ENCODE data around the gene PFKL.
"Not testable (repeated sequence)": the region's sequence is repeated elsewhere in the genome, so short reads cannot be mapped to it uniquely, and the experiment has no call there.

The PFKL gene

DNA sequence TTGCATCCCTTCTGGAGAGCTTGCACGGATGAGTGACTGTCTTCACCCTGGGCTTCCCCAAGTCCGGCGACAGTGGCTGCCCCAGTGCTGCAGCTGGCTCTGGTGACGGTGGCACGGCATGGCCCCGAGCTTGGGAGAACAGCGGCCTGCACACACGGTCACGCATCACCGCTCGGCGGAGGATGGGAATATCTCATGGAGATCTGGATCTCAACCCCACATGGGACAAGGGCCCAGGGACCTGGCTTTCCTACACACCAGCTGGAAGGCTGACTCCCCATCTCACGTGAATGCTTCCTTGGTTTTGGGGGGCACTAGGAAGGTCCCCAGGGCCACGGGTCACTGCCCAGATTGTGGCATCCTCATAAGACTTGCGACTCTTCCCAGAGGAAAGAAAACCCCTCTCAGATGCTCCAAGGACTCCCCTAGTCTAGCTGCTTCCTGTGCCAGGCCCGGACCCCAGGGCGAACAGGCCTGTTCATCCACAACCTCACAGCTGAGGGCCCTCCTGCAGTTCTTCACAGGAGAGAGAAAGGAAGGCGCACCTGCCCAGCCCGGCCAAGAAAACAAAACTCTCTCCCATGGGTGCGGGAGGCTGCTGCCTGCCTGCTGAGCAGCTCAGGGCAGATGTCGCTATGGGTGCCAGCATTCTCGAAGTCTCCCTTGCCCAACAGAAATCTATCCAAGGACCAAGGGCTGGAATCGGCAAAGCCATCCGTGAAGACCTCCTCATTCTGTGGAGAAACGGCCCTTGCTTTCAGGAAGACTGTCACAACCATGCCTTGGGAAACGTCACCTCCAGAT is 29.4 kb downstream of the PFKL start:
- DNase-seq: no peak

GRCh38 chr21:44329971-44330681 is 30.3 kb downstream of the PFKL start:
- DNase-seq: no peak

GRCh38 chr21:44330698-44331097 is 30.8 kb downstream of the PFKL start:
- no peak for DNase-seq

GRCh38 chr21:44331209-44331608 is 31.4 kb downstream of the PFKL start:
- DNase-seq: no peak

DNA sequence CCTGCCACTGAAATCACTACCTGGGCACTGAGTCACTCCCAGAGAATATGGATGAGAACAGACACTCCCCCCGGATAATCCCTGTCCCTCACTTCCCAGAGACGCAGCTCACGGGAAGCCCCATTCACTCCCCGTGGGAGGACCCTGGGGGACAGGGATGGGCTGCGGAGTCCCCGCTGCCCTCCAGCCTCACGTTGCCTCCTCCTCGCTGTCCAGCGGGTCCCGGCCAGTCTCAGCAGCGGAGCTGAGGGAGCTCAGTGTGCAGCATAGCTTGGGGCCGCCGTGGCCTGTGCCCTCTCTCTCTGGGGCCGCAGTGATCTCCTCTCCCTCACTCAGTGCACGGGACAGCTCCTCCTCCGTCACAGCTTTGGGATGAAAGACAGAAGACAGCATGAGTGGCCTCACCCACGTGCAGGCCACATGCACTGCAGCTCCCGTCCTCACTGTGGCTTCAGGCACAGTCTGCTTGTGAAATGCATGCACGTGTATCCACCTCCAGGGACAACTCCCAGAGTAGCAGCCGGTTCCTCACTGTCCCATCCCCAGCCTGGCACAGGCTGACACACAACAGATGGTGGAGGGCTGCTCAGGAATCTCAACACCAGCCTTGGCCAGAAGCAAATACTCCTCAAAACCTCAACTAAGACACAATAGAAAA is 31.9 kb downstream of the PFKL start:
- no peak for DNase-seq

DNA sequence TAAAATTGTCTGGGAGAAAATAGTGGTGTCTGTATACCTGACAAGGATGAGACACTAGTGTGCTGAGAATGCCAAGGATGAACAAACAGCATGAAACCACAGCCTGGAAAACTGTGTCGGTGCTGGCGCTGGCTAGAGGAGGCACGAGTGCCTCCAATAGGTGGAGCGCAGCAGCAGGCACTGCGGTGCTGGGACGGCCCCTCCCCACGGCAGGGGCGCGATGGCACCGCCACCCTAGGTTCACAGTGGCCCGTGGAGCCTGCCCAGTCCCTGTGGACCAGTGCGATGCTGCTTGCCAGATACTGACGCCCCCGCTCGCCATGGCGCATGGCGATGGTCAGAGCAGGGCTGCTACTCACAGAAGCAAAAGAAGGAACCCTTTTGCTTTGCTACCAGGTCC is 32.5 kb downstream of the PFKL start:
- DNase-seq: no peak

DNA sequence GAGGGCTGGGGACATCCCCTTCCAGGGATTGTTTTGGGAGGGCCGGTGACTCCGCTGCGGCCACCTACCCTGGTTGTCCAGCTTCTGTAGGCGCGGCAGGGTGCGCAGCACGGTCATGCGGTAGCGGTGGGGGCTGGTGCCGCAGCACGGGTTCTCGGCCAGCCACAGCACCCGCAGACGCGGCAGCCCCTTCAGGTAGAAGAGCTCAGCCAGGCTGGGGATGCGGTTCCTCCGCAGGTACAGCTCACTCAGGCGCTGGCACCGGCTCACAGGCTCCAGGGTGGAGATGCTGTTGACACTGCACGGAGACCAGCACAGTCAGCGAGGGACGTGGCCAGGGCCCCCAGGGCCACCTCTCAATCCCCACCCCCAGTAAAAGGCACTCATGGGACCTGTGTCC is 33.1 kb downstream of the PFKL start:
- no peak for DNase-seq

DNA sequence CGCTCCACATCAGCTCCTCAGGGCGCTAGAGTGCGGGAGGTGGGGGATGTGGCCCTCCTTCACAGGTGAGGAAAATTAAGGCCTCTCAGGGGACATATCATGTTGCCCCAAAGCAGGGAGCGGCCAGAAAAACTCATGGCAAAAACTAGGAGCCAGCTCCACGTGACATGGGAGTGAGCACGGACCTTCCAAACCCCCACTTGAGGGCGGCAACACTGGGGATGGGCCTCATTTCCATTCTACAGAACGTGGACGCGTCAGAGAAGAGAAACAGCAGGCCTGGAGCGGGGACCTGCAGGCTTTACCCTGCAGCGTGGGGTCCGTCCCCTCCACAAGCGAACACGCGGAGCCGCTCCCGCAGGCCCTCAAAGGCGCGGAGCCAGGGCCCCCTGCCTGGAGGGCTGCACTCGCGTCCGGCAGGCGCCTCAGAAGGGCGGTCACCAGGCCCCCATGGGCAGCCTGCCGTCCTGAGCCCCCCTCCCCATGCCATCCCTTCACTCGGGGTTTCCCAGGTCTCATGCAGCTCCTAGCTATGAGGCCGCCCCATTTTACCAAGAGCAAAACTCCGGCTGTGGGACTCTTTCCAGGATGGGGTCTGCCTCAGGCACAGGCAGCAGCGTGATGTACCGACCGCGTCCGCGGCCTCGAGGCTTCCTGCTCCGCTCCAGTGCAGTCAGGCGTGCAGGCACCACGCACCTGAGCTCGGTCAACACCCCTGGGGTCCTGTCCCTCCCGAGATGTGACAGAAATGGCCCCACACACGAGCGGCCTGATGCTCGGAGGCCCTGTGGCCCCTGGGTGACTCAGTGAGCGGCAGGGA is 33.9 kb downstream of the PFKL start:
- no peak for DNase-seq

- DNase-seq: no peak
Measured at GRCh38 chr21:44334329-44335030, 34.6 kb downstream of the PFKL start.

- DNase-seq: no peak
Measured at GRCh38 chr21:44335266-44336059, 35.6 kb downstream of the PFKL start.

DNA sequence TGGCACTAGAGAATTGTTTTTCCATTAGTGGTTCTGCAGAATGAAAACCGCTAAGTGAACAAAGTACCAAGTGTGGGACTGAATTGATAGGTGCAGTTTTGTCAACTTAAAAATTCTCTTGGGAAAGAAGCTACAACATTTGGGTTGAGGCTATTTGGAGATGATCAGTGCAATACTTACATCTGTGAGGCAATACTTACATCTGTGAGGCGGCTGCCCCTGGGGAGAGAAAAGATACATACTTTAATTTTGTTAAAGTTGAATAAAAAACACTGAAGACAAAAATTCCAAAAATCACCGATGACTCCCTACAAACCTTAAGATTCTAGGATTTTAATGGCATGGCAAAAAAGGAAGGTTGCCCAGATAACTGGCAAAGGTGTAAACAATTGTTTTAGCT is 37.6 kb downstream of the PFKL start:
- no peak for DNase-seq

- DNase-seq: no peak
Measured at GRCh38 chr21:44337941-44338895, 38.4 kb downstream of the PFKL start.

- peak; percentile 96 for DNase-seq
Measured at GRCh38 chr21:44338971-44339910, 39.4 kb downstream of the PFKL start, which contains the start of gene CFAP410. Gene CFAP410, minus strand, starts transcription at chr21:44339390. Its CDS starts 196 bp downstream, at chr21:44339194.

GRCh38 chr21:44341726-44342458 is 42.0 kb downstream of the PFKL start:
- DNase-seq: not testable (repeated sequence)

- DNase-seq: not testable (repeated sequence)
Measured at GRCh38 chr21:44342981-44343380, 43.1 kb downstream of the PFKL start.

- DNase-seq: no peak
Measured at GRCh38 chr21:44344541-44345183, 44.8 kb downstream of the PFKL start.

- no peak for DNase-seq
Measured at GRCh38 chr21:44345495-44345894, 45.6 kb downstream of the PFKL start.
